ENCODE data around the gene CDK5R2.

The CDK5R2 gene

GRCh38 chr2:218962859-218963492, 3.5 kb downstream of the CDK5R2 start:
- peak; percentile 97 for DNase-seq

- DNase-seq: peak; percentile 75
These were observed 4.1 kb downstream of the CDK5R2 start for GRCh38 chr2:218963601-218964000.

DNA sequence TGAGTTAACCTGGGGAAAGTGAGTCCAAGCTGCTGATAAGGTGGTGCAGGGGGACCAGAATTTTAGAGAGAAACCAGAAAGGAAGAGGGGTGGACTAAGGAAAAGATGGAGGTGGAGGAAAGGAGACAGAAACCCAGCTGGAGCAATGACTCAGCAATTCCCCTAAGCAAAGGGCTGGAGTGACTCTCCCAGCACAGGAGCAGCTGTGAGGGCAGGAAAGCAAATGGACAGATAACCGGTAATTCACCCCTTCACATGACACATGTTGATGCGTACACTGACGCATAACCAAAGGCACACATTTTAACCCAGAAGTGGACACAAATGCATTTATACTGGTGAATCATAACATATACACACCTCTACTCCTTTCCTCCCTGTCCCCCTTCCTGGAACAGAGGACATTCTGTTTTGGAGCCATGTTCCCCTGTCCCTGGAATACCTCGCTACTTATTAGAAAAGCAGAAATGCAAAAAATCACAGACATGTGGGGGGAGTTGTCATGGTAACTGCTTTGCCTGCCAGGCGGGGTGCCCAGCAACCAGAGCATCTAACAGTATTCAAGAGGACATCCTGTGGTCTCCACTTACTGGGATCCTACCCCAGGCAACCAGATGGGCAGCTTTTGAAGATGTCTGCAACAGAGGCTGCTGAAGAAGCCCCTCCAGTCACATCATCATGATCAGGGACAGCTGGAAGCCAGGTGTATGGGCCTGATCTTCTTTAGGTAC, 4.7 kb downstream of the CDK5R2 start:
- DNase-seq: peak; percentile 46

DNA sequence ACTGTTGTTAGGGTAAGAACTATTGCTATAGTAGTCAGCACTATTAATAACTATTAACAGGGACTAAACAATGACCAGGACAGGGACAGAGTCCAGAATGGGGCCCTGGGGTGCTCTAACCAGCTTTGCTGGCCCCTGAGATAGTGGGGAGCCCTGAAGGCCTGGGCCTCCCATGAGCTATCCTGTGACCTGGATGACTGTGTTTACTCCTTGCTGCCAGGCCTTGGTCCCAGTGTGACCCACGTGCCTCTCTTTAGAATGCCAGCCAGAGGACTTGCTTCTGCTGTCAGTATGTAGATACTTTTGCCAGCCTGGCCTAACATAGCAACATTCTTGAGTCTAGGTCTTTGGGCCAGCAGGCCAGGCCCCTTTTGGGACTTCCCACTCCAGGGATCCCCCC, 11.4 kb downstream of the CDK5R2 start:
- DNase-seq: no peak

- no peak for DNase-seq
These were observed 15.8 kb downstream of the CDK5R2 start for GRCh38 chr2:218975060-218975777.

GRCh38 chr2:218979846-218980734, 20.6 kb downstream of the CDK5R2 start:
- DNase-seq: peak; percentile 84

- peak; percentile 56 for DNase-seq
These were observed 21.4 kb downstream of the CDK5R2 start for GRCh38 chr2:218980735-218981389.

GRCh38 chr2:218981390-218981880, 22.0 kb downstream of the CDK5R2 start:
- DNase-seq: no peak

- peak; percentile 69 for DNase-seq
These were observed 22.6 kb downstream of the CDK5R2 start for GRCh38 chr2:218981881-218982585.

DNA sequence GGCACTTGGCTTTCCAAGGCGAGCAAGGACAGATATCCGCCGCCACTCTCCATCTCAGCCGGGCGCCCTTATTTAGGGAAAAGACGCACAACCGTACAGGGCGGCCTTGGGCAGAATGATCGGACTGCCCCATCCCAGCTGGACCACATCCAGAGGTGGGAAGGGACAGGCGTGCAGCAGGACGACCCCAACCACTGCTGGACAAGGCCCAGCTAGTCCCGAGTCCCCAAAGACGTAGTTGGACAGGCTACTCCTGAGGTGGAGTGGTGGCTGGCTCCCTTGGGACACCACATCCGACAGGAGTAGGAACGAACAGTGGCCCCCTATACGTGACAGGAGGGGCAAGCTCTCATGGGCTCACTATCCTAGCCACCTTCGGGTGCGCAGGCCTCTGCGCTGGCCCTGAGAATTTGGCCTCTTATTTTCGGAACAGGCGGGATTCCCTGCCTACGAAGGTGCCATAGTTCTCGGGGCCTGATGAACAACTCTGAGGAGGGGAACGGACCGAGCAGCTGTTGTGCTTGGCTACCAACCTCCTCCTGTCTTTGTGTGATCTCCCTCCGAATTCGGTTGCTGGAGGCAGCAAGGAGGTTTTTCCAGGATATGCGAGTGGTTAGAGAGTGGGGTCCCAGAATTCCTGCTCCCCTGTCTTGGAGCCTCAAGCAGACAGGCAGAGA, 23.3 kb downstream of the CDK5R2 start:
- DNase-seq: no peak

DNA sequence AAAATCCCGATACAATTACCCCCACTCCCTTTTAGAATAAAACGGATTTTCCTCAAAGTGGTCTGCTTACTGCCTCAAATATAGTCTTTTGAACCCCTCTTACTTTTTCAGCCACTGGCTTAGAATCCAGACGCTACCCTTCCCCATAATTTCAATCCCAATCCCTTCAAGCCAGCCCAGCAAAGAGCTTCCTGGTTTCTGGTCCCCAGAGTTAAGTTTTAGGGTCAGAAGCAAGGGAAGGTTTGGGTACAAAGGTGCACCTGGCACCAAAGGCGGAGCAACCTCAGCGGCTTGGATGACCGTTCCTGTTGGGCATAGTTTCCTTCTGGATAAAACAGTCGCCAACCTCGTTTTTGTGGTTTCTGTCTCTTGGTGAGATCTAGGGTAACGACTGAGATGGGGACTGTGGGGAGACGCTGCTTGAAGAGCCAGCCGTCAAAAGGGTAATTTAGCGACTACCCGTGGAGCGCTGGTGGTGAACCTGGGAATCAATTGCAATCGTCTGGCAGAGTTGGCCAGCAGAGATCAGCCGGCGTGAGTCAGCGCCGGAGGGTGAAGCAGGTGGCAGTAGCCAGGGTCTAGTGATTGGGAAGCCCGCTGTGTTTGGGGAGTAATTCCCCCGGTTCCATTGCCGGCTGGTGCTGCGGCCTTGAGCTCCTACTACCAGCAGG, 23.9 kb downstream of the CDK5R2 start:
- peak; percentile 61 for DNase-seq

GRCh38 chr2:218983934-218984238, 24.4 kb downstream of the CDK5R2 start:
- DNase-seq: no peak

DNA sequence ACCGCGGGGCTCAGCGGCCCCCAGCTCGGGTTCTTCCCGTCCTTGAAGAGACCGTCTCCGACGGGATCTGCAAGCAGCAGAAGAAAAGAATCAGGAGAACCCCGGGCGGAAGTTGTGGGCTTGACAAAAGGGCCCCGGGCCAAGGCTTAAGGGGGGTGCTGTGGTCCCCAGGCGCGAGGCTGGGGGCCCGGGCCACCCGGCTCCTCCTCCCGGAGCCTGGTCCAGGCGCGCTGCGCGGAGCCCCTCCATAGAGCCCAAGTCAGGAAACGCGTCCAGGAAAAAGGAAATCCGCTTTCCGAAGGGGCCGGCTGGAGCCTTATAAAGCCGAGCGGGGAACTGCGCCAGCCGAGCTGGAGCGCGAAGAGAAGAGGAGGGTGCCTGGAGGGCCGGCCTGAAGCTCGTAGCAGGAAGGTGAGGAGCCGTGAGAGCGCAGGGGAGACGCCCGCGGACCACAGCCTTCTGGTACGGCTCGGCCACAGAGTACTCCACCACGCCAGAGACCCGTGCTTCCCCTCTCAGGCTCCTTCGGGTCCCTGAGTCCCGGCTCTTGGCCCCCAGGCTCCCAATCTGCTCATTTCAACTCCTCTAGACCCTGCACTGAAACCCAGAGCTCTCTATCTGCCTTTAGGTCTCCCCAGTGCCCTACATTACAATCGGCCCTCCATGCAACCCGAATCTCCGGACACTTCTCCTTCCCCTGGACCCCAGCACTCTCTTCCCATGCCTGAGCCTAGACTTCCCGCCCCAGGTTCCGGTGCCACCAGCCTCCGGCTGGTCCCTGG, 25.0 kb downstream of the CDK5R2 start:
- DNase-seq: peak; percentile 77

GRCh38 chr2:218985021-218985324, 25.5 kb downstream of the CDK5R2 start, which contains the start of gene FEV:
Gene FEV, minus strand, starts transcription at chr2:218985184. Its CDS starts 109 bp downstream, at chr2:218985075.
- no peak for DNase-seq

DNA sequence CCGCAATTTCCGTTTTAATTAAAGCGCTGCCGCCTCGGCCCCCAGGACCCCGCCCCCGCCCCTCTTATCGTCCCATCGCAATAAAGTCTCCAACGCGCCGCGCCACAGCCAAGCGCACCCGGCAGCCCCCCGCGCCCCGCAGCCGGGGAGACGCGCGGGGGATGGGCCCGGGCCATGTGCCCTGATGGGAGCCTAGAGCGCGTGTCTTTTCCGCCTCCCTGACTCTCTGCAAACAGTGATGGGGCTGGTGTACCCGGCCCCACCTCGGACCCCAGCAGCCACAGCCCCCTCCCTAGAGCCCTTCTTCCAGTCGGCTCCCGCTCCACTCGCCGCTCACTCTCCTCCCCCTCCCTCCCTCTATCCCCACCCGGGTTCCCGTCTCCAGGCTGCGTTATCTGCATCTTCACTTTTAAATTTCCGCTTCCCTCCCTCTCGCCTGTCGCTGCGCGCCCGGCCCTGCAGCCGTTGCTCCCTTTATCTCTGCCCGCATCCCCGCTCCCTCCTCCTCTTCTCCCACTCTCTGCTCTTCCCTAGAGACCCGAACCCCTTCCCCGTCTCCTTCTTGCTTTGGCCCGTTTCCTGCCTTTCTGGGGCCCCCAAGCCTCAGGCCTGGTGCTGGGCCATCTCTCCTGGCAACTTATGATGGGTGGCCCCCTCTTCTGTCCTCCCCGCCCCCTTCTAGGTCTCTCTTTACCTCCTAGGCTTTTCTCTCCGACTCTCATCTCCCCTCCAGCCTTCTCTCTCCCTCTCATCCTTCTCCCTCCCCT, 26.0 kb downstream of the CDK5R2 start:
- DNase-seq: peak; percentile 10

- DNase-seq: no peak
These were observed 26.8 kb downstream of the CDK5R2 start for GRCh38 chr2:218986148-218986761.

DNA sequence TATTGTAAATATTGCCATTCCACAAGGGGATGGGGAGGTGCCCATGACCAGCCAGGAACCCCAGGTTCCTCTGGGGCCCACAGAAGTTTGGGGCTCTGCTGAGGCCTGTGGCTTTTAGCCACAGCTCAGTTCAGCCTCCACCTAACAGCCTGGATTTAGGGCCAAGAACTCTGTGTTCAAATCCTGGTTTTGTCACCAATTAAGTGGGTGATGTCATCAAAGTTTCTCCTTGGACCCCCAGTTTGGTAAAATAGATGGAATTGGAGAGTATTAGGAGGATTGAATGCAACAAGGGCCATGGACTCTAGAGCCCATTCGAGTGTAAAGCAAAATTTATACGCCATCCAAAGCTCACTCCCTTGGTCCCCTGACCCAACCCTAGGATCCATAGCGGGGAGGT, 28.7 kb downstream of the CDK5R2 start:
- no peak for DNase-seq

DNA sequence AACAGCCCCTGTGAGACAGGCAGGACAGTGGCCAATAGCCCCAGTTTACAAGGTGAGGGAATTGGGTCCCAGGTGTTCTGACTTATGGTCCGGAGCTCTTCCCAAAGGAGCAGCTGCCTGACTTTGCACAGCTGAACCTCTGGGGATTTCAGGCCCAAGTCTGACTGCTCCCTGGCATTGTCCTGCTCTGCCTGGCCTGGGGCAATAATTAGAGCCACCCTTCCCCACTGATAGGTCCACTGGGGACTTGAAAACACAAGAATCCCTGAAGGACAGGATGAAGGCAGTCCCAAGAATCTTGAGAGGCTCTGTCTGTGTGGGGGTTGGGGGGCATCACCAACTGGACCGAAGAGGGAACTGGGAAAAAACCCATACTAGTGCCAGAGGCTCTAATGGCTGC, 29.2 kb downstream of the CDK5R2 start:
- no peak for DNase-seq

DNA sequence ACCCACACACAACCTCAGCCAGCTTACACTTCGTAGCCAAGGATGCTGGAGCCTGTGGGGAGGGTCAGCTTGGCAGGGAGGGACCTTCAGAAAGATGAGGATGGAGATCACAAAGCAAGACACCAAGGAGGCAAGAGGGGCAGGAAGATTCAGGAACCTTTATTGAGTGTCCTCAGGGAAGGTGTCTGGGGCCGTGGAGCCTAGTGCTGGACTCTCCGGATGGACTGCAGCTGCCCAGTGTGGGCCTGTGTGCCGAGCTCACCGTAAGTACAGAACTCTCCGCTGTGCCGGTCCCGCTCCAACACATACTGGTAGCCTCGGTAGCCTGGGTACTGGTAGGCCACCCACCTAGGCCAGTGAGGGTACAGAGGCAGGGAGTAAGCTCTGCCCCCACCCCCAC, 30.6 kb downstream of the CDK5R2 start:
- DNase-seq: no peak
